Panc1 (cell line): ENCODE results near the gene ITIH5. TPM values are rescaled to one million over a fixed set of nuclear protein-coding genes. Genes with fewer than 3 reads are reported as not detected.

Source experiments
- ATAC-seq: fragments of 200-7000 bp; cut with Tn5 transposase; 2 replicates; pipeline ENCODE4 v1.9.1; 2020; ENCODE audit warnings: mild to moderate bottlenecking, moderate library complexity
- BruUV-seq: library from RNA; stranded (reverse); fragments of 400-500 nt; replicated peaks from 2 replicates; lab custom pipeline; 2021; lab: Mats Ljungman, UMichigan
- CTCF ChIA-PET: fragments of 300-600 bp; sonication (Branson Sonifier 250); formaldehyde crosslinking; loops from one replicate; lab custom pipeline; 2022; ENCODE audit warnings: antibody characterized with exemption; lab: Charles Lee
- POLR2A ChIA-PET: fragments of 300-600 bp; sonication (Branson Sonifier 250); formaldehyde crosslinking; loops from one replicate; lab custom pipeline; 2022; ENCODE audit warnings: antibody characterized with exemption; lab: Charles Lee
- DNase-seq: peaks from one replicate; pipeline ENCODE4 v3.0.0-alpha.2; 2010; ENCODE audit warnings: low read depth, low spot score
- H3K27ac ChIP-seq: 2 replicates; pipeline ENCODE4 v1.5.1; 2011; ENCODE audit warnings: mild to moderate bottlenecking, low read length, inconsistent platforms
- H3K27me3 ChIP-seq: fragments of 200-500 bp; sonication (Bioruptor generic); 2 replicates; pipeline ENCODE4 v1.6.0; 2014; ENCODE audit warnings: low read length, inconsistent platforms; ENCODE audit not compliant: control insufficient read depth, insufficient read depth
- H3K36me3 ChIP-seq: fragments of 200-500 bp; sonication (Bioruptor generic); 2 replicates; pipeline ENCODE4 v1.5.1; 2014; ENCODE audit warnings: inconsistent platforms, mild to moderate bottlenecking, low read length, moderate library complexity; ENCODE audit not compliant: control insufficient read depth, insufficient read depth
- H3K4me1 ChIP-seq: 2 replicates; pipeline ENCODE4 v1.5.1; 2011; ENCODE audit warnings: inconsistent platforms, mild to moderate bottlenecking, low read length, moderate library complexity; ENCODE audit not compliant: control insufficient read depth, insufficient read depth
- H3K4me3 ChIP-seq, 2 experiments: 2 replicates each; pipeline ENCODE4 v1.5.1; 2011 to 2012; ENCODE audit warnings: low read depth in 2 of 2, low read length in 2 of 2, mild to moderate bottlenecking in 2 of 2, inconsistent platforms in 1 of 2, moderate library complexity in 1 of 2
- H3K9me3 ChIP-seq: fragments of 200-500 bp; sonication (Bioruptor generic); 2 replicates; pipeline ENCODE4 v1.5.1; 2014; ENCODE audit warnings: low read depth, mild to moderate bottlenecking, inconsistent platforms, low read length, moderate library complexity; ENCODE audit not compliant: control insufficient read depth, insufficient read depth
- CTCF ChIP-seq: fragments of 450-650 bp; IDR thresholded peaks from 2 replicates; pipeline ENCODE4 v1.5.1; 2017; ENCODE audit warnings: mild to moderate bottlenecking
- POLR2AphosphoS5 ChIP-seq: IDR thresholded peaks from 2 replicates; pipeline ENCODE4 v1.6.1; 2012; ENCODE audit warnings: mild to moderate bottlenecking, low read depth, low read length, moderate library complexity
- REST ChIP-seq, 2 experiments: IDR thresholded peaks; 2 replicates each; pipeline ENCODE4 v1.6.1; 2011 to 2012; ENCODE audit warnings: low read depth in 2 of 2, control low read depth in 1 of 2, low read length in 1 of 2, mild to moderate bottlenecking in 1 of 2, moderate library complexity in 1 of 2; ENCODE audit not compliant: insufficient read depth in 1 of 2
- SIN3A ChIP-seq: IDR thresholded peaks from 2 replicates; pipeline ENCODE4 v1.6.1; 2012; ENCODE audit warnings: low read depth, mild to moderate bottlenecking, low read length, moderate library complexity, borderline replicate concordance; ENCODE audit not compliant: insufficient read depth
- TCF7L2 ChIP-seq: IDR thresholded peaks from 2 replicates; pipeline ENCODE4 v1.6.1; 2011; ENCODE audit warnings: mild to moderate bottlenecking, low read depth, low read length, inconsistent platforms
- in situ Hi-C: cut with HindIII; loops from 2 replicates; pipeline ENCODE4 v1.10.0; 2016; ENCODE audit warnings: low sequenced_read_pairs, low pct_unique_long_range_greater_than_20kb
- intact Hi-C: fragments of 100-400 bp; cut with micrococcal nuclease; formaldehyde crosslinking; loops from one replicate; pipeline ENCODE4 v1.10.0; 2022; ENCODE audit not compliant: unreplicated experiment
- total RNA-seq: library from RNA; stranded (reverse); gene quantifications from one replicate; pipeline ENCODE4 v1.2.1, GENCODE V29; 2021; ENCODE audit not compliant: unreplicated experiment

The ITIH5 gene
- total RNA-seq, 1 experiment from 2014 or later, result not detected

GRCh38 chr10:7567911-7568620, 98.7 kb downstream of the ITIH5 start:
- DNase-seq (no peak), ATAC-seq (no peak)
- no peak overlapping the region for H3K27ac ChIP-seq
- intact Hi-C loops (no loop called here), in situ Hi-C loops (no loop called here)
- no peaks in the 10 kb centered on the region for H3K36me3 ChIP-seq
- no peaks in the 10 kb centered on the region; the same call in 1 of the 2 replicates for H3K27me3 ChIP-seq
- CTCF ChIA-PET, result no interaction called here
- no peaks in the 10 kb centered on the region for H3K9me3 ChIP-seq
- POLR2A ChIA-PET, result no interaction called here
- no peaks in the 10 kb centered on the region for H3K4me1 ChIP-seq
- BruUV-seq, result no TSS peak
- H3K4me3 ChIP-seq, result no peak overlapping the region
- no peak for TF ChIP-seq SIN3A
- no peak for TF ChIP-seq POLR2AphosphoS5
- no peak for TF ChIP-seq CTCF
- no peak for TF ChIP-seq TCF7L2
- no peak for TF ChIP-seq REST (IDR thresholded peaks at IDR 0.05; ENCODE audit: insufficient read depth in 1 of 2, low read depth in 2 of 2, low read length in 1 of 2)

- H3K27me3 ChIP-seq, result no peaks in the 10 kb centered on the region; the same call in 1 of the 2 replicates
- no peaks in the 10 kb centered on the region for H3K9me3 ChIP-seq
- CTCF ChIA-PET, result no interaction called here
- POLR2A ChIA-PET, result no interaction called here
- intact Hi-C loops, result no loop called here
- in situ Hi-C loops, result no loop called here
- no peaks in the 10 kb centered on the region for H3K4me1 ChIP-seq
- no peak for DNase-seq
- H3K27ac ChIP-seq, result no peak overlapping the region
- ATAC-seq, result no peak
- no peaks in the 10 kb centered on the region for H3K36me3 ChIP-seq
- H3K4me3 ChIP-seq, result no peak overlapping the region
- TF ChIP-seq TCF7L2 (no peak), POLR2AphosphoS5 (no peak), CTCF (no peak), REST (IDR thresholded peaks at IDR 0.05; ENCODE audit: insufficient read depth in 1 of 2, low read depth in 2 of 2, low read length in 1 of 2) (no peak), SIN3A (no peak)
- no TSS peak for BruUV-seq
Observed at GRCh38 chr10:7566891-7567290, 99.9 kb downstream of the ITIH5 start.
